GM18507 (cell line): ENCODE data around the gene RYK.
"Not testable (repeated sequence)": the region's sequence is repeated elsewhere in the genome, so short reads cannot be mapped to it uniquely, and the experiment has no call there.

ENCODE experiments used
- DNase-seq: peaks from one replicate; pipeline ENCODE4 v3.0.0; 2011; ENCODE audit warnings: low read depth; ENCODE audit not compliant: insufficient read length; ENCODE audit errors: extremely low spot score
- FAIRE-seq: peaks from 2 replicates; lab custom pipeline; 2011; peaks lifted over from hg19 to GRCh38; lab: Jason Lieb, UNC

Gene RYK

DNA sequence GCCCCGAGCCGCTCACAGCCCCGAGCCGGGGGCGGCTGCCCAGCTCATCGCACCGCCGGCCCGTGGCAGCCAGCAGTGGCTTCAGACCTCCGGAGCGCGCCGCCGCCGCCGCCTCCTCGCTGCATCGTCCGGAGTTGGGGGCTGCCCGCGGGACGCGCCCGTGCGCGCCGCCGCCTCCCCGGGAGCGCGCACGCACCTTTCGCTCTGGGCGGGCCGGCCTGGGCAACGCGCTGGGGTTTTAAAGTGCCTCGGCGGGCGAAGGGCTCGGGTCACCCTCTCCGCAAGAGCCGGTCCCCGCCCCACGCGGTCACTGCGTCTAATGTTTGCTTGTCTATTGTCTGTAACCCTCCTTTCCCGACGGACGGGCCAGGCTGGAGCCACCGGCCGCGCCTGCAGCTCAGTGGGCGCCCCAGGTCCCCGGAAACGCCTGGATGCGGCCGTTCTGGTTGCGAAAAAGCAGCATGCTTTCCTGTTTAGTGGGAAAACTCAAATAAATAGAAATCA is at the start of gene RYK:
Gene RYK (minus strand): TSS at position 143 of the 504 bp plus-strand sequence. CDS start 205 bp downstream, outside the sequence.
- peak; percentile 81 for FAIRE-seq

DNA sequence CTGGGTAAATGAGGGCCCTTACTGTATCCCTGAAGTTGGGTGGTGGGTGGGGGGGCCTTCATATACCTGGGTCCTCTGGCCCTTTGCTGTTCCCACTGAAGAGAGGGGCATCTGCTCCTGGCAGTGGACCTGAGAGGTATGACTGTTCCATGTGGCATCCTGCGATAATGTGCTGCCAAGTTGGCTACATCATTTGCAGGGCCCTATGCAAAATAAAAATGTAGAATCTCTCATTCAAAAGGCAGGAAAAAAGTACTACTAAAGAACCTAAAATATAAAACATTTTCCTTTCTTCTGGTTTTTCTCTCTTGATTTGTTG is 49.2 kb upstream of the RYK start:
- FAIRE-seq (no peak), DNase-seq (no peak)

More for the DNA sequence above, at the start of gene RYK:
- peak; percentile 70 for DNase-seq

DNA sequence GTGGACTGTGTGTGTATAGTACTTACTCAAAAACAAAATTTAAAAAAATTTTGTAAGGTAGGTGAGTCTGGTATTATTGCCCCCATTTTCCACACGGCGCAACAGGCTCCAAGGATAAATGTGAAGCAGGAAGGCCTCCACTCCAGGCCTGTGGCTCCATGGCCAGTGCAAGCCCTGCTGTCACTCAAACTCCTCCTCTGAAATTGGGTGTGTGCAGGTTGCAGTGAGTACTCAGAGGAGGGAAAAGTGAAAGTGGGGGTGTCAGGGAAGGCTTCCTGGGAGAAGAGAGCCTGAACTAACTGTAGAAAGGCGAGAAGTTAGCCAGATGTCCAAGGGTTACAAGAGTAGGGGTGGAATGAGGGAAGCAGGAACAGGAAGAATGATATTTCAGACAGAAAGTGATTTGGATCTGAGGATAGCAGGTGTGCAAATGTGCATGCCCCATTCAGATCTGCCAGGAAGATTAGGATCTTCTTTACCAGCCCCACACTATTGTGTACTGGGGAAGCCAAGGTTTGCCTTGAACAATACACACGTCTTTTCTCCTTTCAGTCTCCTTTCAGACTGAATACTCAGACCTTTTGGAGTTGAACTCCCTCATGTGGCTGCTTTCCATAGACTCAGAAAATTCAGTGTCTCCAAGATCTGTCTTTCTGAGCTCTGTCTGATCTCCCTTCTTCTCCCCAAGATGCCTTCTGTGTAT is 48.7 kb upstream of the RYK start:
- FAIRE-seq (no peak), DNase-seq (no peak)

DNA sequence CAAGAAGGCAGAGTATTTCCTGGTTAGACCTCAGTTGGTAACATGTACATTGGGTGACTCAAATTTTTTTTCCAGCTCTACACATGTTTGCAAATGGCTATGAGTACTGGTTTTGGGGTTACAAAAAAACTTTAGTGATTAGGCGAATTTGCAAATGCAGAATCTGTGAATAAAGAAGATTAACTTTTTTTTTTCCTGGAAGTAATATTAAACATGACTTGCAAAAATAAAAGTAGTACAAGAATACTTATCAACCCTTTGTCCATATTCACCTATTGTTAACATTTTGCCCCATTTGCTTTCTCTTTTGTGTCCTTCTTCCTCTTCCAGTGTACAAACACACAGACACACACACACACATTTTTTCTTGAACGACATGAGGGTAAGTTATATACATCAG is 47.6 kb upstream of the RYK start:
- no peak for FAIRE-seq
- no peak for DNase-seq

DNA sequence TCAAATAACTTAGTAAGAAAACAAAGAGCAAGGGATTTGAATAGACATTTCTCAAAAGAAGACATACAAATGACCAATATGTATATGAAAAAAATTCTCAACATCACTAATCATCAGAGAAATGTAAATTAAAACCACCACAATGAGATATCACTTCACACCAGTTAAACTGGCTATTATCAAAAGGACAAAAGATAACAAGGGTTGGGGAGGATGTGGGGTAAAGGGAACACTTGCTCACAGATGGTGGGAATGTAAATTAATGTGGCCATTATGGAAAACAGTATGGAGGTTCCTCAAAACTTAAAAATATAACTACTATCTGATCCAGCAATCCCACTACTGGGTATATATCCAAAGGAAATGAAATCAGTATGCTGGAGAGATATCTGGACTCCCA is 46.0 kb upstream of the RYK start:
- FAIRE-seq (no peak), DNase-seq (no peak)

DNA sequence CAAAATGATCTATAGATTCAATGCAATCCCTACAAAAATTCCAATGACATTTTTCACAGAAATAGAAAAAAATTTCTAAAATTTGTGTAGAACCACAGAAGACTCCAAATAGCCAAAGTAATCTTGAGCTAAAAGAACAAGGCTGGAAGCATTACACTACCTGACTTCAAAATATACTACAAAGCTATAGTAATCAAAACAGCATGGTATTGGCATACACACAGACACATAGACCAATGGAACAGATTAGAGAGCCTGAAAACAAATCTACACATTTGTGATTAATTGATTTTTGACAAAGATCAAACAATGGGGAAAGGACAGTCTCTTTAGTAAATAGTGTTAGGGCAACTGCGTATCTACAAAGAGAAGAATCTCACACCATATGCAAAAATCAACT is 45.3 kb upstream of the RYK start:
- DNase-seq, result no peak
- FAIRE-seq, result no peak

DNA sequence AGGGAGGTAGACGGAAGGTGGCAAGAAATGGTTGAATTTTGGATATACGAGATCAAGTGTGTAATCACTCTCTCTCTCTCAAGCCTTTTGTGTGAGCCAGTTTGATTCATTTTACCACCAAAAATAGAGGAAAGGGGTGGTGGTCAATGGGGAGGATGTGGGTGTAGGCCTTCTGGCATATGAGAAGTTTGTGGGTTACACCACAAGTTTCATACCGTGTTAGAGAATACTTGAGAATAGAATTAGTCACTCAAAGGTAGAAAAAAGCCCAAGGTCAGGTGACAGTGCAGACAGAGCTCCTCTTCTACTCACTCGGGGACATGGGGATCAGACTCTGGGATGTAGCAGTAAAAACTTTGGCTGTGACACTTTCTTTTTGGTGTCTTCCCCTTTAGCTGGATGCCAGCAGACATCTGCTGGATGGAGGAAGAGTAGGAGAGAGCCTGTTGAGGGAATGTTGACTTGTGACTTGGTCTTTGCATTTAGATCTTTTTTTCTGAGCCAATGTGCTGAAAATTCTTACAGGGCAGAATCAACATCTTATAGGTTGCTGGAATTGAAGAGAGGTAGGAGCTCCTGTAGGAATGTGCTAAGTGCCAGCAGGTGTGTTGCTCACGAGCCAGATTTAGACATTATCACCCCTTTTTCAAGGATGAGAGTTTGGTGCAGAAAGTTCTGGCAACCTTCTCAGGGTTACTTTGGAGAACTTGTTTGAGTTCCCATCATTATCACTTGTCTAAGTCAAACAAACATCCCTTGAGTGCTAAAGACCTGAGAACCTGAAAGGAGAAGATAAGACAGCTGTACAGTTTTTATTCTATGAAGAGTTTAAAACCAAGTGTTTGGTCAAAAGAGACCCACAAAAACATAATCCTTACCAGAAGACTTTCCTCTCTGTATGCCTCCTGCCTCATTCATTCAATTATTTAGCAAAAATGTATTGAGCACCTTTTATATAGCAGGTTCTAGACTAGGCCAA is 43.9 kb upstream of the RYK start:
- DNase-seq, result peak; percentile 60

DNA sequence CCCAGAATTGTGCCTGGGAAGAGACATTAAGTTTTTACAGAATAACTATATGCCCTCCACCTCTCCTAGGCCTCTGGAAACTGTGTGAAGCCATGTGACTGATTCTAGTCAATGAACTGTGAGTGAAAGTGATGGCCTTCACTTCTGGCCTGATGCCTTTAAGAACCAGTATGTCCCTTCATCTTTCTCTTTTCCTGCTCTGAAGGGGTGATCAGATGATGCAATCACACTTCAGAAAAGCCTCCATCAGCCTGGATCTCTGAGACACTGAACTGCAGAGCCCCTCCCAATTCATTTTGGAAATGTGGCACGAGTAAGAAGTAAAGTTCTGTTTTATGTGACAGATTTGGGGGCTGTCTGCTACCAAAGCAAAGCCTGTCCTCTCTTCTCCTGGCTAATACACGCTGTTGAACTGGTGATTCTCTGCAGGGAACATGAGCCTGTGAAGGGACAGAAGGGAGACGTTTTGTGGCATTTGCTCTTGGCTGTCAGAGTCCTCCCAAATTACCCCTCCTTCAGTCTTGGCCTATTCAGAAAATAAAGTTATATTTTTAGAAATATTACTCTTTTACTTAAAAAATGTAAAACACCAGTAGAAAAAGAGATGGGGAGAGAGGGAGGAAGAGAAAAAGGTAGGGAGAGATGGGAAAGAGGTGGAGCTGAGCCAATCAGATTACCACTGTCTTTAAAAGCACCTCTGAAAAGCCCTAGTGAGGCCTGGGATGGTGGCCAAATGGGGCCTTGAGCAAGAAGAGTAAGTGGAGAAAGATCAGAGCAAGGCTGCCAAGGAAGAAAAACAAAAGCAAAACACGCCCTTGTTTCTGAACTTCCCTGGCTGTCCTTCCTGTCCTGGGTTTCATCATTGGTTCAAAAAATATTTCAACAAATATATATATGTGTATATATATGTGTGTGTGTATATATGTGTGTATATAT is 40.9 kb upstream of the RYK start:
- FAIRE-seq (peak; percentile 50), DNase-seq (no peak)

More for the DNA sequence above, 43.9 kb upstream of the RYK start:
- FAIRE-seq, result peak; percentile 98

DNA sequence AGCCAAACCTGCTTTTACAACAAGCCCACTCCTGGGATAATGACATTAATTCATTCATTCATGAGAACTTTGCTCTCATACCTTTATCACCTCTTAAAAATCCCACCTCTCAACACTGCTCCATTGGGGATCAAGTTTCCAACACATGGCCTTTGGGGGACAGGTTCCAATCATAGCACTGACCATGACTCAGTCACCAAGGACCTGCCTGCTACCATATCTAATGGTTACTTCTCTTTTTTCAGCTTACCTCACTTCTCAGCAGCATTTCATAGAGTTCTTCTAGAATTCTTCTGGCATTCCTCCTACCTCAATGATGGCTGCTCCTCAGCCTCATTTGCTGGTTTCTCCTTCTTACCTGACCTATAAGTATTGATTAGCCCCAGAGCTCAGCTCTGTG is 36.9 kb upstream of the RYK start:
- FAIRE-seq, result no peak

DNA sequence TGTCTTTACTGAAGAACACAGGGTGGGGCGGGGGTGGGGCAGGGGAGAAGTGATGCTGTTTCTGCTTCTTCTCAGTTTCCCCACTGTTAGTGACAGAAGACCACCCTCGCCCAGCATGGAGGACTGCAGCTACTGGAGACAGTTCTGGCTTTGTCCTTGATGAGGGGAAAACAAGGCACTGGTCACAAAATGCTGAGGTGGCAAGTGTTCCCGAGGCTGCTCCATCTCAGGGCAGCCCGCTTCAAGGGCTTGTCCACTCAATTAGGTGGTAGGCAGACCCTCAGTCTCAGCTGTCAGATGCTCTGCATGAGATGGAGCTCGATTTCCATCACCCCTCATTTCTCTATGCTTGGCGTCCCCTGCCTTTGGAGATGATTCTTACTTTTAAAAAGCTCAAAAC is 33.8 kb upstream of the RYK start:
- FAIRE-seq (no peak), DNase-seq (no peak)

More for the DNA sequence above, 36.9 kb upstream of the RYK start:
- no peak for DNase-seq

DNA sequence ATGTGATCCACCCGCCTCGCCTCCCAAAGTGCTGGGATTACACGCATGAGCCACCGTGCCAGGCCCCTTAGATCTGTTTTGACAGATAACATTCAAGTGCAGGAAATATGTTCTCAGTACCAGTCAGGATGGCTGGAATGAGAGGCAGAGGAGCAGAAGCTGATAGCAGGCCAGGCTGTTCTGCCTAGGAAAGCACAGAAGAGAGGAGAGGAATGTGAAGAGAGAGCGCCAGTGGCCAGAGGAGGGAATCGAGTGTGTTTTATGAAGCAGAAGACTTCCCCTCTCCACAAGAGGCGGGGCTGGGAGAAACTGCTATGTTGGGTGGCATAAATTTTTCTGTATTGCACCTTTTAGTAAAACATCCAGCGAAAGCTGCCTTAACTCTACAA is 32.0 kb upstream of the RYK start:
- no peak for FAIRE-seq

DNA sequence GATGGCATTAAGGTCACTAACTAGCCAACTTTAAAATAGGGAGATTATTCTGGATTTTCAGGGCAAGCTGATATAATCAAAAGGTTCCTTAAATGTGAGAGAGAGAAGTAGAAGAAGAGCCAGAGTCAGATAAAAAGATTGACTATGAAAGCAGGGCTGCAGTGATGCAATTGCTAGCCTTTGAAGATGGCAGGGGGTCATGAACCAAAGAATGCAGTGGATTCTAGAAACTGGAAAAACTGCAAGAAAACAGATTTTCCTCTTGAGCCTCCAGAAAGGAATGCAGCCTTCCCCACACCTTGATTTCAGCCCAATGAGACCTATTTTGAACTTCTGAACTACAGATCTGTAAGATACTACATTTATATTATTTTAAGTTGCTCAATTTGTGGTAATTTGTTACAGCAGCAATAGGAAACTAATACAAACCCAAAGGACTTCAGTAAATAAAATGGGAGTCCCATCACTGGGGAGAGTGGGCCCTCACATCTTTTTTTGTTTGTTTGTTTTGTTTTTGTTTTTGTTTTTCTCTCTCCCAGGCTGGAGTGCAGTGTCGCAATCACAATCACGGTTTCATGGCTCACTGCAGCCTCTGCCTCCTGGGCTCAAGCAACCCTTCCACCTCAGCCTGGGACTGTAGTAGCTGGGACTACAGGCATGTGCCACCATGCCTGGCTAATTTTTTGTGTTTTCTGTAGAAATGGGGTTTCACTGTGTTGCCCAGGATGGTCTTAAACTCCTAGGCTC is 31.4 kb upstream of the RYK start:
- DNase-seq, result no peak
- no peak for FAIRE-seq

More for the DNA sequence above, 32.0 kb upstream of the RYK start:
- no peak for DNase-seq

DNA sequence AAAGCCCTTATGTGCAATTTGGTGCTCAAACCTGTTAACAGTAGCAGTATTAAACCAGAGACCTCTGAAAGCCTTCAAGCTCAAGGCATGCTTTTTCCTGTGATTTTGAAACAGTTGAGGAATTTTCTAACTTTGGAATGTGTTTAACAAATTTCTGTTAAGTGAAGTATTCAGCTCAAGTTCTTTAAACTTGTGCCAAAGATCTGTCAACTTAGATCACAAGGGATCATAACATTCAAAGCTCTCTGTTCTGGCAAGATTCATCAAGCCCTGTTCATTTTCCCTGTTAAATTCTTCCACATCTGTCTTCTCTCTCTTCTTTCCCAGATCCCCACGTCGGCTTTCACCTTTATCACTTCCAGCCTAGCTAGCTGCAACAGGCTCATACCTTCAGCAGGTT is 28.8 kb upstream of the RYK start:
- DNase-seq (no peak), FAIRE-seq (no peak)

DNA sequence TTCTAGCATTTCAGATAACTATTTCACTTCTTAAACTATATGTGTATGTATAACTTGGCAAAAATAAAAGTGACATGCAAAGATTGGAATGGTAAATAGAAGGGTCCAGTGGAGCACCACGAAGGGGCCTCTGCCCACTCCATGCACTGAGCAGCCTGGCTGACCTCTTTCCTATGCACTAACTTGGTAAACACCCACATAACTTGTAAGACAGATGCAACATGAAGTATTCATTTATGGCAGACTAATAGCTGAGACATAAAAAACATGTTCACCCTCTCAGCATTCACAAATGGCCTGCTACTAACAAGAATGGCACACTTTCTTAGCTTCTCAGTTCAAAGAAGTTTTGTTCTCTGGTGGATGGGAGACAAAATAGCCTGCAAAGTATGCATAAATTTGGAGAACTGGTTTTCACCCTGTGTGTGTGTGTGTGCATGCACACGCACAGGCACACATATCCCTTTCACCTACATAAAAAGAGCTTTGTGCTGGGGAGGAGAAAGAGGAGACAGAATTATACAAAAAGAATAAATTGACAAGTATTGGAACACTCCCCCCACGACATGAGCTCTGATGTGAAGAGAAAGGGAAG is 26.5 kb upstream of the RYK start:
- no peak for FAIRE-seq
- DNase-seq, result no peak

DNA sequence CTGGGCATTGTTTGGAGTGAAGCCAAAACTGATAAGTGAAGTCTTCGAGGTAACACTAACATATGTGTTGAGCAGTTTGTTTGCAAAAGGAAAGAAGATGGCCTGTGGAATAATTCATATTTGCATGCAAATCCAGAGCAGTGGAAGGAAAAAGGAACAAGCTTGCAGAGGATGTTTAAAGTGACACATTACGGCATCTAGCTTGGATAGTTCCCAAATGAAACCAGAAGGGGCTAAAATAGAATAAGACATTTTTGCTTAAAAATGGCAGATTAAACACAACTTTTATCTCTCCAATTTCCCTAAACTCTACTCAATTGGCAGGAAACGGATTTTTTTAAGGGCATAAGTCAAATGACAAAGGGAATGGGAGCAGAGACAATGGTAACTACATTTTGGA is 25.4 kb upstream of the RYK start:
- FAIRE-seq (no peak), DNase-seq (no peak)

DNA sequence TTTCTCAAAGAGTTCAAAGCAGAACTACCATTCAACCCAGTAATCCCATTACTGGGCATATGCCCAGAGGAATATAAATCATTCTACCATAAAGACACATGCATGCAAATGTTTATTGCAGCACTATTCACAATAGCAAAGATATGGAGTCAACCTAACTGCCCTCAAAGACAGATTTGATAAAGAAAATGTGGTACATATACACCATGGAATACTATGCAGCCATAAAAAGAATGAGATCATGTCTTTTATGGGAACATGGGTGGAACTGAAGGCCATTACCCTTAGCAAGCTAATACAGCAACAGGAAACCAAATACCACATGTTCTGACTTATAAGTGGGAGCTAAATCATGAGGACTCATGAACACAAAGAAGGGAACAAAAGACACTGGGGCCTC is 24.5 kb upstream of the RYK start:
- not testable (repeated sequence) for FAIRE-seq

DNA sequence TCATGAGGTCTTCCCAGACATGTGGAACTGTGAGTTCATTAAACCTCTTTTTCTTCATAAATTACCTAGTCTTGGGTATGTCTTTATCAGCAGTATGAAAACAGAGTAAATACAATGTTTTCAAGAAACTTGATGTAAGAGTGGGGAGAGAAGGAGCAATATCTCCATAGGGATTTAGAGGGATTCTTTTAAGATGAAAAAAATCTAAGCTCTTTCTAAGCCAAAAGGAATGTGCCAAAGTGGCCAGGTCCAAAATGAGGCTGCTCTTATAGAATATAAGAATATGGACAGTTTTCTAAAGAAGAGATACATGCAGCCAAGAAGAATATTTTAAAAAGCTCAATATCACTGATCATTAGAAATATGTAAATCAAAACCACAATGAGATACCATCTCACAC is 23.9 kb upstream of the RYK start:
- DNase-seq (no peak), FAIRE-seq (no peak)

More for the DNA sequence above, 24.5 kb upstream of the RYK start:
- DNase-seq, result not testable (repeated sequence)

DNA sequence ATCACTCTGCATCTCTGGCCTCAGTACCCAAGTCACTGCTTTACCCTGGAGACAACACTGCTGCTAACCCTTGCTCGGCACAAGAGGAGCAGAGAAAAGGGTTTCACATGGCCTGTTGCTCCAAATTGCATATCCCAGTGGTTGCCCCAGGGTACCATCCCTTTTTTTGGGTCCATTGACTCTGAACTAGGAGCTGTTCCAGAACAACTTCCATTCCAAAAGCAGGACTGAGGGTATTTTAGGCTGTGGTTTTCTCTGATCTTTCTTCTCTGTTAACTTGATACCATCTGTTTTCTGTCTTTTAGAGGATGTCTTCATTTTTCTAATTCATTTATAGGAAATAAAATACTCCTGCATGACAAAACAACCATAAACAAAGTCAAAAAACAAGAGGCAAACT is 17.3 kb upstream of the RYK start:
- DNase-seq, result no peak
- no peak for FAIRE-seq
